Measurements from ENCODE around the gene KLF12. TPM values are rescaled to one million over a fixed set of nuclear protein-coding genes. Genes with fewer than 3 reads are reported as not detected.

Gene KLF12
- total RNA-seq, 2 experiments from 2014 or later = 69.5 to 74.7 TPM

DNA sequence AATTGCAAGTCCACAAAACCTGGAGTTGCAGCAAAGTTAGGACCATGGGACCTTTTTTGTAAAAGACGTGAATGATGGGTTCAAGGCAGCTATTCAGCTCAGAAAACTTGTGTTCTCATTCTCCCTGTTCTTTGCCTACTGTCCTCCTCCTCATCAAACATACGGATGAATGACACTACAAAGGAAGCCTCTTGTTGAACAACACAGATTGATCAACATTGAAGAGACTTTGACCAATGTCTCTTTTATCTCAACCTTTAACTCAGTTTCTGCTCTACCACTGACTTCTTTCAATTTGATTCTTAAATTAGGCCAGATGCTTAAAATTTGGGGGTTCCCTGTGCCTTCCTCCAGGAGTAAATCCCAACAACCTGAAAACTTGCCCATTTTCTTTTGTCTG lies 27.9 kb upstream of the KLF12 start:
- no peaks in the 10 kb centered on the region for H3K36me3 Mint-ChIP-seq (ENCODE audit: low read depth)
- H3K4me3 Mint-ChIP-seq = no peak overlapping the region
- Histone ChIP-seq H3K27ac (ENCODE audit: low read depth in 1 of 2, low read length in 2 of 2) (no peak overlapping the region), H3K4me3 (ENCODE audit: low read length) (no peak overlapping the region), H3K36me3 (ENCODE audit: insufficient read depth, low read length) (no peaks in the 10 kb centered on the region), H3K27me3 (ENCODE audit: control insufficient read depth in 1 of 2, insufficient read depth in 2 of 2, low read length in 2 of 2) (no peaks in the 10 kb centered on the region), H3K4me1 (ENCODE audit: insufficient read depth, low read length) (no peaks in the 10 kb centered on the region), H3K9me3 (ENCODE audit: control insufficient read depth in 1 of 2, insufficient read depth in 1 of 2, low read length in 2 of 2) (peaks cover 0 to 3% of the 10 kb centered on the region in 2 experiments)
- no peak for TF ChIP-seq CTCF (IDR thresholded peaks at IDR 0.05)
- no peak for DNase-seq
- intact Hi-C loops (cut with DNase I, micrococcal nuclease) = no loop called here
- no peaks in the 10 kb centered on the region for H3K4me1 Mint-ChIP-seq (ENCODE audit: low read depth)
- ChIA-PET CTCF (no interaction called here), POLR2A (no interaction called here)
- H3K27ac Mint-ChIP-seq = no peak overlapping the region
- no peak for ATAC-seq (ENCODE audit: poor library complexity)
- no peaks in the 10 kb centered on the region for H3K27me3 Mint-ChIP-seq
- no peaks in the 10 kb centered on the region for H3K9me3 Mint-ChIP-seq

DNA sequence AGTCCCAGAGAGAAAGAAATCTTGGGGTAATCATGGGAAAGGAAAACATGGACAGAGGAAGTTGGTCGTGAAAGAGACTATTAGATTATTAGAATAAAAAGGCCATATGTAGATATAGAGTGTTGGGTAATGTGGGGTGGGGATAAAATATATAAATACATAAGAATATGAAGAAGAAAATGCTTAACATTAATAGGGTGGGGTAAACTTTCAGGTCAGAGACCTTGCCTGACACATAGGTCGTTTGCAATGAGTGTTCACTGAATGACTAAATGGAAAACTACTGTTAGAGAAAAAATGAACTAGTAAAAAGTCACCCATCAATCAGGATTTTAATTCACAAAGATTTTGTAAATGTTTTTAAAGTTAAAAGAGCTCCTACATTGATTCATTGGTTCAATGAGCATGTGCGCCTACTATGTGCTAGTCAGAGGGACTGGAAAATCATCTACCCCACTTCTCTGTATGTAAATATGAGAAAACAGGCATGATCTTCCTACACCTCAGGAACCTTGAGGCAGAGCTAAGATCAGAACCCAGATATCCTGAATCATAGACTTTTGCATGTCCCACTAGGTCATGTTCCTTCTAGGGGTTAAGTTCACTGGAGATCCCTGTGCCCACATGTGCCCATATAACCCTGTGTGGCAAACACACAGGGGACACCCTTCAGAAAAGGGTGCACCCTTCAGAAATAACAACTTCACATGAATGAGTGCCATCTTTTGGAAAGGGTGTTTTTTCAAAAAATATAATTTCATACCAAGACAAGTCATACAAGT lies 24.6 kb upstream of the KLF12 start:
- Mint-ChIP-seq H3K9me3 (no peaks in the 10 kb centered on the region), H3K4me3 (no peak overlapping the region), H3K27me3 (no peaks in the 10 kb centered on the region), H3K36me3 (ENCODE audit: low read depth) (no peaks in the 10 kb centered on the region), H3K4me1 (ENCODE audit: low read depth) (no peaks in the 10 kb centered on the region), H3K27ac (no peak overlapping the region)
- intact Hi-C loops (cut with DNase I, micrococcal nuclease) = no loop called here
- ATAC-seq (ENCODE audit: poor library complexity) (no peak), DNase-seq (no peak)
- no peaks in the 10 kb centered on the region for H3K4me1 ChIP-seq (ENCODE audit: insufficient read depth, low read length)
- H3K36me3 ChIP-seq (ENCODE audit: insufficient read depth, low read length) = no peaks in the 10 kb centered on the region
- CTCF ChIA-PET = no interaction called here
- POLR2A ChIA-PET = no interaction called here
- peaks cover 0 to 3% of the 10 kb centered on the region in 2 experiments for H3K9me3 ChIP-seq (ENCODE audit: control insufficient read depth in 1 of 2, insufficient read depth in 1 of 2, low read length in 2 of 2)
- H3K27me3 ChIP-seq (ENCODE audit: control insufficient read depth in 1 of 2, insufficient read depth in 2 of 2, low read length in 2 of 2) = no peaks in the 10 kb centered on the region
- no peak overlapping the region for H3K4me3 ChIP-seq (ENCODE audit: low read length)
- no peak for TF ChIP-seq CTCF (IDR thresholded peaks at IDR 0.05)
- H3K27ac ChIP-seq (ENCODE audit: low read depth in 1 of 2, low read length in 2 of 2) = no peak overlapping the region

DNA sequence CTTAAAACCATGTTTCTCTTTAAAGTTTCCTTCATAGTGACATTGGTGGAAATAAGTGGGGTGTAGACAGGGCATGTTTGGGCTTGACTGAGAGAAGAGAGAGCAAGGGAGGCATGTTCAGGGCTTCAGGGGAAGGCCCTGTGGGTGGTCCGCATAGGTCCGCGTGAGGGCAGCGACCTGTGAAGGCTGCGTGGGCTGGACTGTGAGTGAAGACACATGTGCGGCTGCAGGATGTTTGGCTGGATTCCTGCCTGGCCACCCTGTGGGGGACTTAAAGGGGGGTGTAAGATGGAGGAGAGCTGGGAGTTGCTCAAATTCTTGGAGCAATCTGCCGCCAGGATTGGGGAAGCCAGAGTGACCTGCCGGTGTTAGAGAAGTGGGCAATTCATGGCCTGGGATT lies 23.8 kb upstream of the KLF12 start:
- H3K36me3 Mint-ChIP-seq (ENCODE audit: low read depth) = no peaks in the 10 kb centered on the region
- H3K27ac Mint-ChIP-seq = no peak overlapping the region

More for the DNA sequence above, 23.8 kb upstream of the KLF12 start:
- H3K27ac ChIP-seq (ENCODE audit: low read depth in 1 of 2, low read length in 2 of 2) = no peak overlapping the region
- DNase-seq = no peak
- Mint-ChIP-seq H3K4me1 (ENCODE audit: low read depth) (no peaks in the 10 kb centered on the region), H3K4me3 (no peak overlapping the region), H3K27me3 (no peaks in the 10 kb centered on the region), H3K9me3 (no peaks in the 10 kb centered on the region)
- H3K4me1 ChIP-seq (ENCODE audit: insufficient read depth, low read length) = no peaks in the 10 kb centered on the region
- H3K36me3 ChIP-seq (ENCODE audit: insufficient read depth, low read length) = no peaks in the 10 kb centered on the region
- ChIA-PET POLR2A (no interaction called here), CTCF (no interaction called here)
- intact Hi-C loops (cut with DNase I, micrococcal nuclease) = no loop called here
- no peak for TF ChIP-seq CTCF (IDR thresholded peaks at IDR 0.05)
- no peaks in the 10 kb centered on the region for H3K27me3 ChIP-seq (ENCODE audit: control insufficient read depth in 1 of 2, insufficient read depth in 2 of 2, low read length in 2 of 2)
- ATAC-seq (ENCODE audit: poor library complexity) = no peak
- no peak overlapping the region for H3K4me3 ChIP-seq (ENCODE audit: low read length)
- peaks cover 0 to 3% of the 10 kb centered on the region in 2 experiments for H3K9me3 ChIP-seq (ENCODE audit: control insufficient read depth in 1 of 2, insufficient read depth in 1 of 2, low read length in 2 of 2)

All from CD4-positive, alpha-beta T cell (primary cell).